G401.6 (cell line): ENCODE data around the gene CILP2.

Source experiments
- FAIRE-seq: peaks from 2 replicates; lab custom pipeline; 2012; peaks lifted over from hg19 to GRCh38; lab: Jason Lieb, UNC

The CILP2 gene

GRCh38 chr19:19530423-19530804 is 7.7 kb upstream of the CILP2 start:
- no peak for FAIRE-seq

GRCh38 chr19:19530889-19531288 is 7.2 kb upstream of the CILP2 start:
- no peak for FAIRE-seq

GRCh38 chr19:19531951-19532805 is 5.9 kb upstream of the CILP2 start:
- FAIRE-seq: no peak

GRCh38 chr19:19532806-19533701 is 5.0 kb upstream of the CILP2 start:
- FAIRE-seq: no peak

GRCh38 chr19:19533841-19534240 is 4.2 kb upstream of the CILP2 start:
- FAIRE-seq: no peak

GRCh38 chr19:19534556-19535265 is 3.4 kb upstream of the CILP2 start:
- FAIRE-seq: no peak

GRCh38 chr19:19535311-19536191 is 2.5 kb upstream of the CILP2 start:
- no peak for FAIRE-seq

- no peak for FAIRE-seq
Observed at GRCh38 chr19:19537075-19538048, 703 bp upstream of the CILP2 start.

- FAIRE-seq: no peak
Observed at GRCh38 chr19:19538785-19539166, 711 bp downstream of the CILP2 start.

GRCh38 chr19:19539698-19540063 is 1.6 kb downstream of the CILP2 start:
- FAIRE-seq: no peak

GRCh38 chr19:19540064-19540714 is 2.1 kb downstream of the CILP2 start:
- no peak for FAIRE-seq

- no peak for FAIRE-seq
Observed at GRCh38 chr19:19540715-19541515, 2.9 kb downstream of the CILP2 start.

- FAIRE-seq: no peak
Observed at GRCh38 chr19:19541616-19542015, 3.6 kb downstream of the CILP2 start.

GRCh38 chr19:19542507-19542906 is 4.4 kb downstream of the CILP2 start:
- no peak for FAIRE-seq

GRCh38 chr19:19543101-19543500 is 5.0 kb downstream of the CILP2 start:
- FAIRE-seq: no peak

- FAIRE-seq: no peak
Observed at GRCh38 chr19:19543640-19544039, 5.6 kb downstream of the CILP2 start.

GRCh38 chr19:19544257-19544953 is 6.3 kb downstream of the CILP2 start:
- no peak for FAIRE-seq

GRCh38 chr19:19544954-19545591 is 7.0 kb downstream of the CILP2 start:
- no peak for FAIRE-seq
